NCI-H345 treated with DMSO at 0.1 percent for 48 hours (cell line): ENCODE measurements around the gene CD226.
"Not testable (repeated sequence)": the region's sequence is repeated elsewhere in the genome, so short reads cannot be mapped to it uniquely, and the experiment has no call there.

Experiments used
- DNase-seq: peaks from one replicate; lab custom pipeline; 2025; ENCODE audit not compliant: unreplicated experiment; lab: John Stamatoyannopoulos, UW

Gene CD226

GRCh38 chr18:69947361-69948133, at the start of gene CD226:
Gene CD226 (minus strand): TSS chr18:69947873. CDS start chr18:69947406, 467 bp downstream.
- DNase-seq = no peak

- no peak for DNase-seq
These were observed 49.5 kb upstream of the CD226 start for GRCh38 chr18:69996951-69997798.

GRCh38 chr18:69996417-69996816, 48.7 kb upstream of the CD226 start:
- DNase-seq = no peak

- DNase-seq = no peak
These were observed 48.1 kb upstream of the CD226 start for GRCh38 chr18:69995774-69996173.

- DNase-seq = no peak
These were observed 45.1 kb upstream of the CD226 start for GRCh38 chr18:69992776-69993175.

- DNase-seq = no peak
These were observed 40.2 kb upstream of the CD226 start for GRCh38 chr18:69987870-69988269.

- DNase-seq = no peak
These were observed 37.6 kb upstream of the CD226 start for GRCh38 chr18:69985239-69985638.

- DNase-seq = no peak
These were observed 34.7 kb upstream of the CD226 start for GRCh38 chr18:69982417-69982816.

- DNase-seq = no peak
These were observed 34.3 kb upstream of the CD226 start for GRCh38 chr18:69981948-69982347.

- no peak for DNase-seq
These were observed 33.5 kb upstream of the CD226 start for GRCh38 chr18:69980982-69981804.

GRCh38 chr18:69980509-69980908, 32.8 kb upstream of the CD226 start:
- DNase-seq = no peak

- DNase-seq = no peak
These were observed 31.4 kb upstream of the CD226 start for GRCh38 chr18:69978732-69979715.

- DNase-seq = not testable (repeated sequence)
These were observed 27.6 kb upstream of the CD226 start for GRCh38 chr18:69975294-69975693.

- DNase-seq = no peak
These were observed 26.7 kb upstream of the CD226 start for GRCh38 chr18:69974365-69974764.

- no peak for DNase-seq
These were observed 21.8 kb upstream of the CD226 start for GRCh38 chr18:69969491-69969890.

- DNase-seq = peak; percentile 69
These were observed 20.4 kb upstream of the CD226 start for GRCh38 chr18:69968039-69968438.

- DNase-seq = no peak
These were observed 15.5 kb upstream of the CD226 start for GRCh38 chr18:69963196-69963595.

GRCh38 chr18:69961718-69962117, 14.0 kb upstream of the CD226 start:
- DNase-seq = no peak

- DNase-seq = no peak
These were observed 10.7 kb upstream of the CD226 start for GRCh38 chr18:69958422-69958821.

GRCh38 chr18:69957747-69958146, 10.1 kb upstream of the CD226 start:
- no peak for DNase-seq
